KOPT-K1 (cell line): Measurements from ENCODE around the gene GNAI1.

Experiments
- H3K27ac ChIP-seq: fragments of 200-600 bp; sonication (generic); 2 replicates; pipeline ENCODE4 v1.5.1; 2016; ENCODE audit warnings: antibody characterized with exemption, mild to moderate bottlenecking, low read depth, low read length; ENCODE audit not compliant: poor library complexity, severe bottlenecking
- H3K36me3 ChIP-seq: fragments of 200-600 bp; sonication (generic); 2 replicates; pipeline ENCODE4 v1.5.1; 2017; ENCODE audit warnings: antibody characterized with exemption, mild to moderate bottlenecking, low read length, moderate library complexity; ENCODE audit not compliant: insufficient read depth
- H3K9me3 ChIP-seq: fragments of 200-600 bp; sonication (generic); 2 replicates; pipeline ENCODE4 v1.5.1; 2017; ENCODE audit warnings: antibody characterized with exemption, low read length, mild to moderate bottlenecking; ENCODE audit not compliant: insufficient read depth, poor library complexity, severe bottlenecking

Gene GNAI1

DNA sequence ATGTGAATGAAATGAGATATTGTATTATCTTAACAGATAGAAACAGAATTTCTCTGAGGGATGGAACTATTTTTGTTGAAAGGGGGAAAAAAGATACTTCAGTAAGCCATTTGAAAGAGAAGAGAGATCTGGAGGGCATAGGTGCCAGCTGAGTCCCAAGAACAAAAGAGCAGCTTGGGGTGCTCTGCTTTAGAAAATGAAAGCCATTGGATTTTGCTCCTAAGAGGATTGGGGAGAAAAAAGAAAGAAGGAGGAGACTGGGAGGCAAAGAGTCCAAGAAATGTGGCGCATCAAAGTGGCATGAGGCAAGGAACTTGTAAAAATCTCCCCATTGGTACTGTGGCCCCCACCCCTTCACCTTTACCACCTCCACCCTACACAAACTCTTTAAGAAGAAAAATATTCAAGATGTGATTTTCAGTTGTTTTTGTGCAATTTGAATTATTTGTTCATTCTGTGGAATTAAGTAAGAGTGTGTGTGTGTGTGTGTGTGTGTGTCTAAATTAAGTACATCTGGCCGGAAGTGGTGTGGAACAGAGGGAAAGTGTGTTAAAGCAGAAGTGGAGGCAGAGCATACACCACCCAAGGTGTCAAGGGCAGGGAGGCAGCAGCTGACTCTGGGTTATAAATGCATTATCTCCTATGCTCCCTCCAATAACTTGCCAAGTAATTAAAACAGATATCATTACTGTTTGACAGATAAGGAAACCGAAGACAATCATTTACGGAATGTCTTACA, 9.9 kb upstream of the GNAI1 start:
- Histone ChIP-seq H3K36me3 (no peaks in the 10 kb centered on the region), H3K9me3 (no peaks in the 10 kb centered on the region), H3K27ac (no peak overlapping the region)

DNA sequence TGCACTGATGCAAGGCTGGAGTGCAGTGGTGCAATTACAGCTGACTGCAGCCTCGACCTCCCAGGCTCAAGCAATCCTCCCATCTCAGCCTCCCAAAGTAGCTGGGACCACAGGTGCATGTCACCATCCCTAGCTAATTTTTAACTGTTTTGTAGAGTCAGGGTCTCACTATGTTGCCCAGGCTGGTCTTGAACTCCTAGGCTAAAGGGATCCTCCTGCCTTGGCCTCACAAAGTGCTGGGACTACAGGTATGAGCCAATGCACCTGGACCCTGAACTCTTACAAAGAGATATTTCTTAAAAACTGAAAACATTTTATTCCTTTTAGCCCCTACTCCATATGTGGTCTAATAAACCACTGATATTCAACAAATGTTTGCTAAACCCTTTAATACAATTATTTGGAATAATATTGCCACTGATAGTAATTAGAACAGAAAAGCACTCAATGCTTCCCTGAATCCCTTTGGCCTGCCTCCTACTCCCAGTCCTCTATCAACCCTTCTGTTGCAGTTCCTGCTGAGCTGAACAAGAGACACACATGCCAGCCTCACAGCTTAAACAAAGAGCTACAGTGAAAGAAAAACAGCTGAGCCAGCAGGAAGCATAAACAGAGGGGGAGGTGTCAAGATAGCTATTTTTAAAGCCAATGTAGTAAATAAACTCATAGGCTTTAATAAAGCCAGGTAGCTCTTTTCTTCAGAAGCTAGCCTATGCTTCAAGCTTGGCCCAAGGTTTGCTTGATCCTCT, 7.0 kb upstream of the GNAI1 start:
- no peak overlapping the region for H3K27ac ChIP-seq
- H3K9me3 ChIP-seq, result no peaks in the 10 kb centered on the region
- no peaks in the 10 kb centered on the region for H3K36me3 ChIP-seq

GRCh38 chr7:80128918-80129317, 5.7 kb upstream of the GNAI1 start:
- Histone ChIP-seq H3K27ac (no peak overlapping the region), H3K9me3 (no peaks in the 10 kb centered on the region), H3K36me3 (no peaks in the 10 kb centered on the region)

GRCh38 chr7:80129785-80130184, 4.8 kb upstream of the GNAI1 start:
- H3K36me3 ChIP-seq, result no peaks in the 10 kb centered on the region
- H3K9me3 ChIP-seq, result no peaks in the 10 kb centered on the region
- no peak overlapping the region for H3K27ac ChIP-seq

- no peaks in the 10 kb centered on the region for H3K9me3 ChIP-seq
- no peaks in the 10 kb centered on the region for H3K36me3 ChIP-seq
- H3K27ac ChIP-seq, result no peak overlapping the region
Observed at GRCh38 chr7:80131675-80132435, 2.8 kb upstream of the GNAI1 start.

DNA sequence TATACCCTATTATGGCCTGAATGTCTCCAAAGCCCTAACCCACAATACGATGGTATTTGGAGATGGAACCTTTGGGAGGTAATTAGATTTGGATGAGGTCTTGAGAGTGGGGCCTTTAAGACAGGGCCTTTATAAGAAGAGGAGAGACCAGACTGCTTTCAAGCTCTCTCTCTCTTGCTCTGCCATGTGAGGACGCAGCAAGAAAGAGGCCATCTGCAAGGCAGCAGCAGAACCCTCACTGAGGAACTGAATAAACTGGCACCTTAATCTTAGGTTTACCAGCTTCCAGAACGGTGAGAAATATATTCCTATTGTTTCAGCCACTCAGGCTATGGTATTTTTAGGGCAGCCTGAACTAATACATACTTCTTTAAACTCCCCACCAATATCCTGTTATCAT, 2.0 kb upstream of the GNAI1 start:
- H3K27ac ChIP-seq, result no peak overlapping the region
- H3K36me3 ChIP-seq, result no peaks in the 10 kb centered on the region
- no peaks in the 10 kb centered on the region for H3K9me3 ChIP-seq

GRCh38 chr7:80133361-80134114, 1.1 kb upstream of the GNAI1 start:
- no peak overlapping the region for H3K27ac ChIP-seq
- H3K36me3 ChIP-seq, result no peaks in the 10 kb centered on the region
- no peaks in the 10 kb centered on the region for H3K9me3 ChIP-seq

DNA sequence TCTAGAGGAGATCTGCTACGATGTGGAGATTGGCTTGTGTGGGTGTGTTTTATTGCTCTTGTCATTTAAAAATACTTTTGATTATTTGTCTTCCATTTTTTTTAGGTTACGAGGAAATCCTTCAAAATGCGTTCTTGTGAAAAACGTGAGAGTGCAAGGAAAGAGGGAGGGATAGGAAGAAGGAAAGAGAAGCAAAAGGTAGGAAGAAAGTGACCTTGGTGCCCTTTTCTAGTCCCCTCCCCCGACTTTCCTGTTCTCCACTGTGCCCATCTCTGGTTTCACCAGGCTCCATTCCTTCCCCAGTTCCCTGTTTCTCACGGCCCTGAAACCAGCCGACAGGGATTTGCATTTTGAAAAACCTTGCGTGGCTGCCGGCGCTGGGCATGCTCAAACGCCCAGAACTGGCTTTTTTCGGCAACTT, 506 bp upstream of the GNAI1 start:
- Histone ChIP-seq H3K9me3 (no peaks in the 10 kb centered on the region), H3K36me3 (no peaks in the 10 kb centered on the region), H3K27ac (no peak overlapping the region)

DNA sequence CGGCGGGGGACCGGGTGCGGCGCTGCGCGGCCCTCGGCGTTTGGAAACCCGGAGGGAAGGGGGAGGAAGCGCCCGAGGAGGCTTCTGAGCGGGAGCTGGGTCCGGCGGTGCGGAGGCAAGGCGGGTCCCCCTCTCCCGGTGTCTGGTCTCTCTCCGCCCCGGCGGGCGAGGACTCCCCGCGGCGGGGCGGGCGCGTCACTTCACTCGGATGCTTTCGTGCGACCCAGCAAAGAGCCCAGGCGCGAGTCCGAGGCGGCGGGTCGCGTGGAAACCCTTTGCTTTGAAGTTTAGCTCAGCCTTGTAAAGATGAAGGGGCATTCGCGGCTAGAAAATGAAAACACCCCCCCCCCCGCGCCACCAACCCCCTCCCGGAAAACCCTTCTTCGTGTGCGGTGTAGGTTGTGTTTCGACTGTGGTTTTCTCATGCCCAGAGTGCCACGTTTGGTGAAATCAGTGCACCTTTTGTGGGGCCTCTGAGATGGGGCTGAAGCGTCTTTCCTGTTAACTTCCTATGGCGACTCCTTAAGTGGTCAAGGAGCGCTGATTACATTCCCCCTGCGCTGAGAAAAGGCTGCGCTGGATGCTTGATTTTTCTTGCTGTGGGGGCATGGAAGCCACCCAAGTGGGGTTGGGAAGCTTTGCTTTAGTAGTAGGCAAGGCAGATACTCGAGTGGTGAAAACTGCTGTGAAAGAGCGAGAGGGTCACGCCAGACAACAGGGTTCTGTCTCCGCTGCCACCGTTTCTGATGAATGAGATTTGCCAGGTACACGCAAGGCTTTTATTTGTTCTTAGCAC, 876 bp downstream of the GNAI1 start:
- Histone ChIP-seq H3K9me3 (no peaks in the 10 kb centered on the region), H3K36me3 (no peaks in the 10 kb centered on the region), H3K27ac (no peak overlapping the region)

GRCh38 chr7:80136261-80137055, 1.8 kb downstream of the GNAI1 start:
- H3K27ac ChIP-seq, result no peak overlapping the region
- no peaks in the 10 kb centered on the region for H3K9me3 ChIP-seq
- H3K36me3 ChIP-seq, result no peaks in the 10 kb centered on the region

DNA sequence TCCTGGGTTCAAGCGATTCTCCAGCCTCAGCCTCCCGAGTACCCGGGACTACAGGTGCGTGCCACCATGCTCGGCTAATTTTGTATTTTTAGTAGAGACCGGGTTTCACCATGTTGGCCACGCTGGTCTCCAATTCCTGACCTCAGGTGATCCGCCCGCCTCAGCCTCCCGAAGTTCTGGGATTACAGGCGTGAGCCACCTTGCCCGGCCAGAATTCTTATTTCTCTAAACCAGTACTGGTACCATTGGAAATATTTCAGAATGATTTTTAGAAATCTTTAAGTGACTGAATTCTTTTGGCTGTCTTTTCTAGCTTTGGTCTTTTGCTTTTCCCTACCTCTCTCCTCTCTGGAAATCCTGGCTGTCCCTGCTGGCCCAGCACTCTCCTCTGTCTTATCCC, 2.8 kb downstream of the GNAI1 start:
- no peaks in the 10 kb centered on the region for H3K36me3 ChIP-seq
- no peaks in the 10 kb centered on the region for H3K9me3 ChIP-seq
- H3K27ac ChIP-seq, result no peak overlapping the region

- H3K27ac ChIP-seq, result no peak overlapping the region
- no peaks in the 10 kb centered on the region for H3K36me3 ChIP-seq
Observed at GRCh38 chr7:80139236-80139635, 4.6 kb downstream of the GNAI1 start.

GRCh38 chr7:80140388-80140787, 5.8 kb downstream of the GNAI1 start:
- H3K27ac ChIP-seq, result no peak overlapping the region
- H3K9me3 ChIP-seq, result no peaks in the 10 kb centered on the region
- H3K36me3 ChIP-seq, result no peaks in the 10 kb centered on the region

More at GRCh38 chr7:80139236-80139635, 4.6 kb downstream of the GNAI1 start:
- no peaks in the 10 kb centered on the region for H3K9me3 ChIP-seq
